ENCODE measurements around the gene REEP3.
"Not testable (repeated sequence)": the region's sequence is repeated elsewhere in the genome, so short reads cannot be mapped to it uniquely, and the experiment has no call there.

Gene REEP3

GRCh38 chr10:63633677-63634487 is 112.7 kb downstream of the REEP3 start:
- peak; percentile 3 for DNase-seq

GRCh38 chr10:63634488-63635065 is 113.4 kb downstream of the REEP3 start:
- no peak for DNase-seq

- DNase-seq: no peak
Measured at GRCh38 chr10:63636812-63637211, 115.6 kb downstream of the REEP3 start.

- DNase-seq: no peak
Measured at GRCh38 chr10:63637901-63638327, 116.7 kb downstream of the REEP3 start.

GRCh38 chr10:63641366-63641765 is 120.2 kb downstream of the REEP3 start:
- no peak for DNase-seq

- DNase-seq: no peak
Measured at GRCh38 chr10:63641799-63642198, 120.6 kb downstream of the REEP3 start.

GRCh38 chr10:63642808-63643207 is 121.6 kb downstream of the REEP3 start:
- DNase-seq: no peak

GRCh38 chr10:63644418-63645142 is 123.4 kb downstream of the REEP3 start:
- no peak for DNase-seq

GRCh38 chr10:63645195-63645594 is 124.0 kb downstream of the REEP3 start:
- no peak for DNase-seq

- no peak for DNase-seq
Measured at GRCh38 chr10:63646491-63646890, 125.3 kb downstream of the REEP3 start.

GRCh38 chr10:63651864-63652263 is 130.7 kb downstream of the REEP3 start:
- DNase-seq: no peak

GRCh38 chr10:63653747-63654146 is 132.5 kb downstream of the REEP3 start:
- no peak for DNase-seq

GRCh38 chr10:63657761-63658160 is 136.6 kb downstream of the REEP3 start:
- no peak for DNase-seq

- not testable (repeated sequence) for DNase-seq
Measured at GRCh38 chr10:63660941-63661340, 139.7 kb downstream of the REEP3 start.

GRCh38 chr10:63661347-63661746 is 140.1 kb downstream of the REEP3 start:
- no peak for DNase-seq

GRCh38 chr10:63664341-63664885 is 143.2 kb downstream of the REEP3 start:
- peak; percentile 3 for DNase-seq

GRCh38 chr10:63665006-63665580 is 143.9 kb downstream of the REEP3 start:
- DNase-seq: not testable (repeated sequence)

- no peak for DNase-seq
Measured at GRCh38 chr10:63665670-63666134, 144.5 kb downstream of the REEP3 start.

- DNase-seq: no peak
Measured at GRCh38 chr10:63666836-63667383, 145.7 kb downstream of the REEP3 start.

- no peak for DNase-seq
Measured at GRCh38 chr10:63667596-63668480, 146.6 kb downstream of the REEP3 start.

GRCh38 chr10:63670291-63670898 is 149.2 kb downstream of the REEP3 start:
- no peak for DNase-seq
